ENCODE data around the gene TBC1D2B.

Gene TBC1D2B

DNA sequence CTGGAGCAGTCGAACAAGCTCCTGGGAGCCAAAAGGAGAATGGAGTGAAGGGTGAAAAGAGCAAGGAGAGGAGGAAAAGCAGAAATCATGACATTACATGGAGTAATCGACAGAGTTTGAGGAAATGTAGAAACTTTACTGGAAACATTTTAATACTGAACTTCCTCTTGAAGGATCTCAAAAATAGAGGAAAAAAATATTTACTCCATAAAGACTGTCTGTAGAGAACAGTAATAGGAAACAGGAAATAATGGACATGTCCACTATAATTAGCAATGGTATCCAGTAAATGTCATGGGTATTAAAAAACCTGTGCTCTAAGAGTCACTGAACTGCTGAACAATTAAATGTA lies 53.0 kb downstream of the TBC1D2B start:
- DNase-seq = no peak

DNA sequence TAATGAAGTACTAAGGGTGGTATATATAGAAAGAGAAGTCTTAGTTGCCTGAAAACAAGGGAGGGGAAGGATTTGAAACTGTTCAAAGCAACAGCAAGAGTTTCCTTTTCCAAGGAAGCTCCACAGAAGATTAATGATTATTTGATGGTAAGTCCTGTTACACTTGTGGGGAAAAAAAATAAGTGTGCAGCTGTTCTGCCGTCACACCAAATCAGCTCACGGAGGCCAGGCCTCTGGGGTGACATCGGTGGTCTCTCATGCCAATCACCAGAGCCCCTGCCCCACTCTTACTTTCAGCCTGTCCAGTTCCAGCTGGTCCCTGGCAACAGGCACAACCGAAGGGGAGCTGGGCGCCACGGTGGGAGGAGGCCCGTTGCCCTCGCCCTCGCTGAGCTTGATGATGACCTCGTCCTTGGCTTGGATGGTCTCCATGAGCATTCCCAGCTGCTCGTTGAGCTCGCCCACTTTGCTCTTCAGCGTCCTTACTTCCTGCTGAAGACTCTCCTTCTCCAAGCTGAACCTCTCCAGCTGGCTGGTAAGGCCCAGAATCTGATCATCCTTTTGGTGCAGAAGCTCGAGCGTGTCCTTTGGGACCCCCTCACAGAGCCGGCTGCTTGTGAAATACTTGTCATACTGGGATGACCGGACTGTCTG lies 53.5 kb downstream of the TBC1D2B start:
- no peak for DNase-seq

DNA sequence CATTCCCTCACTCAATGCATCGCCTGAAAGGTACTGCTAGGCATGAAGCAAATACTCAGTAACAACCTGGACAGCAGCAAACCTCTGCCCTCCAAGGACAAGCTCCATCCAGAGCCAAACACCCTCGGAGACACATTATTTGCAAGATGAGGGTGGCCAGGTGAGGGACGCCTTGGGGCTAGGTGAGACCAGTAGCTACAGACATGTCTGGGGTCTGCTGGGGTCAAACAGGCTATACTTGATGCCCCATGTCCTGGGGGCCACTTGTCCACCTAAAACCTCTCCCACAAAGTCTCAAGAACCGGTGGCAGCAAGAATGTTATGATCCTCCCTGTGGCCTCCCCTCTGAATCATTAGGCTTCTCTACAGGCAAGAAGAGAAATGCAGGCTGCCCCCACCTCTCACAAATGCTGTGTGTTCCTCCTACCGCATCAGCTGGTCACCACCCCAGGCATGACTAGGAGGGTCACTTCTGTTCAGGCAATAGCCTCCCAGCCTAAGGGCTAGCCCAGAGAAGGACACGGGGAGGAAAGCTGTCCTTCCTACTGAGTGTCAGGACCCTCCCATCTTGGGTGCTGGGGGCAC lies 54.3 kb downstream of the TBC1D2B start:
- no peak for DNase-seq

DNA sequence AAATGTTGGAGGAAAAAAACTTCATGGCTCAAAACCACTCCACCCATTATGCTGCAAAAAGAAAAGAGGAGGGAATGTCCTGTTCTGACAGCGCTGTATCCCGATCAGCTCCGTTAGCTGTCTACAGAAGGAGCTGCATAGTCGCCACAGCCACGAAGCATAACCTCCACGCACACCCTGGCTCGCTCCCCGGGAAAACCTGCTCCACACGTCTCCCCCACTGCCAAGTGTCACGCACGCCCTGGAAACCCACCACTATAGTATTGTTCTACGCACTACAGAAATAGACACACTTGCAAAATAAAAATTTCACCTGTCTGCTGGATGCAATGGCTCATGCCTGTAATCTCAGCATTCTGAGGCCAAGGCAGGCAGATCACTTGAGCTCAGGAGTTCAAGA lies 55.8 kb downstream of the TBC1D2B start:
- no peak for DNase-seq

DNA sequence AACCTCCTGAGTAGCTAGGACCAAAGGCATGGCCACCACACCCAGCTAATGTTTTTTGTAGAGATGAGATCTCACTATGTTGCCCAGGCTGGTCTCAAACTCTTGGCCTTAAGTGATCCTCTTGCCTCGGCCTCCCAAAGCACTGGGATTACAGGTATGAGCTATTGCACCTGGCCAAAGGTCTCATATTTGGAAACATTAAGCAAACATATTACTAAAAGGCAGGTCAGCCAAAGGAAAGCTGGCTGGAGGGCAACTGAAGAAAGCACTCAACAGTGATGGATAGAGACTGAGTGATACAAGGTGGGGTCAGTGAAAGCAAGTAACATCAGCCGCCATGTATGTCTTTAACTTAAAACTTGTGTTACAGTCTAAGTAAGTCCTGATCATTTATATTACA lies 57.5 kb downstream of the TBC1D2B start:
- DNase-seq = no peak

DNA sequence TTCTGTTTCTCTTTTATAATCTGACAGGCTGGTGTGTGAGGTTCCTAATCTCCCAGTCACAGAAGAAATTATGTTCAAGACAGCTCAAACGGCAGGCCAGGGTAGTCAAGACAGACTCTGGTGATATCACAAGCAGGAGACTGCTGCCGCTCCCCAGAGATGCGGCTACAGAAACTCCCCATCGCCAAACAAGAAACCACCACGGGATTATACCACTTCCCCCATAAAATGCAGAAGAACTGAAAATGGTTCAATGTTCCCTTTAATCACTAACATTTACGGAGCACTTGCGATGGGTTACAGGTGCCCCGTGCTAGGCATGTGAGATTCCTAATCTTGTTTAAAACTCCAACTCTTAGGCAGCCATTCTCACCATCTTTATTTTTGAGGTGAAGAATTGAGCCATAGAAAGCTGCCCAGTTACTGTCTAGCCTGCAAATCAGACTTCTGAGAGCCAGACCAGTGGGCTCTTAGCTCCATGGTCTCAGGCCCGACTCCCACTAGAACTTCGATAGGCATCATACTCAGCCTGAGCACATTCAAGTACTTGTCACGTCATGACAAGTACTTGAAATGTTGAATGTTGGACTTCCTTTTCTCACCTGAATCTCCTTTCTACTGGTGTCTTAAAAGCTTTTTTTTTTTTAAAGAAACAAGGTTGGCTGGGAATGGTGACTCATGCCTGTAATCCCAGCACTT lies 58.4 kb downstream of the TBC1D2B start:
- DNase-seq = no peak

DNA sequence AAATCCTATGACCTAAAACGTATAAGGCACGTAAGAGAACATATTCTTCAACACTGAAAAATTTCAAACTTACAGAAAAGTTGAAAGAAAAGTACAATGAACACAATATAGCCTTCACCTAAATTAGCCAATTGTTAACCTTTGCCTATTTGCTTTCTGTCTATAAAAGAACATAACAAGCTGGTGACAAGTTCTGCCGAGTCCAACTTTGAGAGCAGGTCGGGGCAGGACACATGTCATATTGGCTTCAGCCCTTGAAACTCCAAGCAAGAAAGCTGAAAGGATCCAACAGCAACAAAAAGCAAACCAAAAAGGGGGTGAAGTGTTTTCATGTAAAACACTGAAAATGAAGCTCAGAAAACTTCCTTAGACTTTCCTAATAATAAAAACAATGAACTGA lies 59.1 kb downstream of the TBC1D2B start:
- DNase-seq = no peak

DNA sequence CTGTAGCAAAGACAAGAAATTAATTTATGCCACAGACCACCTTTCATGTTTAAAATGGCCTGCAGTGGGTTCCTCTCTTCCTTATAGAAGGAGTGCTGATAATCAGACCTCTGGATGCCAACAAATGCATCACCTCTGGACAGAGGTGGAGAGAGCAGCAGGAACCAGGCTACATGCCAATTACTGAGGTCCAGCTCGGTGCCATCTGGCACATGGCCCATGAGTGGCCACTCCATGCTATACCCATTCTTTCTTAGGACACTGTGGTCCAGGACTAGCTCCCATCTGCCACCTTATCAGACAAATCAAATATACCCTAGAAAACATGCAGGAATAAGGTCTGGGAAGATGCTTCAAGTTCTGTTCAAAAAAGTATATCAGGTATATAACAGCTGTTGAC lies 60.7 kb downstream of the TBC1D2B start:
- DNase-seq = no peak

DNA sequence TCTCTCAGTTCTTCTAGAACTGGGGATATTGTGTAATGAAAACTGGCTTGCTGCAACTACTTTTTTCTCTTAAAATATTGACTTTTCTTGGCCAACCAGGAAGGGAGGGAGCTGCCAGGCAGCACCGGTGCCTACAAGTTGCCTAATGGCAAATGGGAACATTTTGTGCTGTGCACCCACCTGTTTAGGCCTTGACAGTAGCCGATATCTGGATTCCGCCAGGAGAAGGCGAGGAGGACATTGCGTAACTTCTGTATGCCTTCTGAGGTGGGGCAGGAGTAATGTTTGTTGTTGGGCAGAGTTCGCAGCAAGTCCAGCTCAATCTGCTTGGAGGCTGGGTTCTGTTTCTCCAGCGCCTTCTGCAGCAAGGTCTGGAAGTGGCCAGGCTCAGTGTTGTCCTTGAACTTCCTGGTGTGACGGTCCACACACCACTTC lies 64.9 kb downstream of the TBC1D2B start:
- DNase-seq = no peak

DNA sequence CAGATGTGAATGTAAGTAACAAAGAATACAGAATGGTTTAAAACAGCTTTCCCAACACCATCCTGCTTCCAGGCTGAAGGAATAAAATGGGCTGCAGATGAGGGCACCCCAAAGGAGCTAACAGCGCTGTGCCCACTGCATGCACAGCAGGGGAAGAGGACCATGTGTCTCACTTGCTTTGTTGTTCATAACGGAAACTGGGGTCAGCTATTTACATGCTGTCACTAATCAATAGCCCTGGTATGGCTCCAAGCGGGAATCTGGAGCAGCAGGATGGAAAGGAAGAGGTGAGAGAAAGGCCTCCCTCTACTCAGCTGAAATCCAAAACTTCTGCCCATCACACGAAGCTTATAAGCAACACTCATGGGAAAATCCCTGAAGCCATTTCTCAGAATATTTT lies 67.4 kb downstream of the TBC1D2B start:
- no peak for DNase-seq

DNA sequence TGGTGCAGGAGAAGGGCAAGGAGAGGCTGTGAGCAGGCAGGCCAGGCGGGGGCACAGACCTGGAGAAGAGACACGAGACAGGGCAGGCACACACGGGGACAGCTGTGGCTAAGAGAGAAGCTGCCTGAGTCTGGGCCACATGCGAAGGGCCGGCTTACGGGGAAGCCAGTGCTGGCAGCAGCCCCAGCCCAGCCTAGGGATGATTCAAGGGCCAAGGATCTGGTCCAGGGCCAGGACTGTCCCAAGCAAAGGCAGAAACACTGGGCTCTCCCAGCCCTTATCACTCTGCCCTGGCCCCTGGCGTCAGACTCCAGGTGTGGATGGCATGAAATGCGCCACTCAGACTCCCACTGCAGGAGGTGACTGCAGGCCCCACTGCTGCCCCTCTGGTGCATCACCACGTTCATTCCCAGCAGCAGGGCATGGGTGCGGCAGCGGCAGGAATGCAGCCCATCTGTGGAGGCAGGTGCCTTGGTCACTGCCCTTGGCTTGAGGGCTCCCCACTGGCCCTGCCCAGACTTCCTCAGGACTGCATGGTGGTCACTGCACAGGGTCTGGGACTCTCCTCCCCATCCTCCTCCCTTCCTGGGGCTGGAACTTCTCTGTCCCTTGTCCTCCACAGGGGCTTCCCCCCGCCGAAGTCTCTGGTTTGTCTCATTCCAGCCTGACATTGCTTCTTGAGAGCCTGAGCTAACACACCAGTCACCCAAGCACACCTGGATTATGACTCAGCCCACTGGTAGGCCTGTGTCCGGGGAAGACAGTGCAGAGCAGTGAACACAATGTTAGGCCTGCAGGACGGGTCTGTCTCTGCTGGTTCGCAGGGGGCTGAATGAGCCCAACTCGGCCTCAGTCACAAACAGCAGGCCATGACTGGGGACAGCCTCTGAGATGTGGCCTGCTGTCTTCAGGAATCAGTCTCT lies 69.3 kb downstream of the TBC1D2B start:
- no peak for DNase-seq

DNA sequence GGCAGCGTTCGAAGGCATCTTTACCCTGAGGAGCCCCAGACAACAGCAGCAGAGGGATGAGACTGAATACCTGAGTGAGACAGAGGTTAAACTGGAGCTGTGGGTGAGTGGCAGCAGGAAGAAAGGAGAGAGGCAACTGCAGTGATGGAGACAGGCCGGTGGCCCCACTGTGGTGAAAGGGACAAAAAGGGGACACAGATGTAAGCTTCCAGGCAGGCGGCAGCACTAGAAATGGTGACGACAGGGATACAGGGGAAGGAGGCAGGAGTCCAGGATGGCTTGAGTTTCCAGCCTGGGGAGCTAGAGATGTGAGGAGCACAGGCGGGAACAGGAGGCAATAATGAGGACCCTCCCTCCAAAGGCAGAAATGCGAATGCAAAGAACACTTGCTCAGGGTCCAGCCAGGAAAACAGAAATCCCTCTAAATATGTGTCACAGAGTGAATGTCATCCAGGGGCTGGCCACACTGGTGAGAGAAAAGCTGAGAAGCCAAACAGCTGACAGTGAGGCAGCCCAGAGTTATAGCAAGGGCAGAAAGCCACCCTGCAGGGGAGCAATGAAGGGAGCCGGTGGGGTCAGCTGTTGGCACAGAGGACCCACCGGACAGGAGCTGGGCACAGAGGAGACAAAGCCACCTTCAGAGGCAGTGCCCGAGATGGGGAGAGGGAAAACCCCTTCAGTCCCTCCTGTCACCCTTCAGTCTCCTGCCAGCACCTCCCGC lies 70.1 kb downstream of the TBC1D2B start:
- no peak for DNase-seq

DNA sequence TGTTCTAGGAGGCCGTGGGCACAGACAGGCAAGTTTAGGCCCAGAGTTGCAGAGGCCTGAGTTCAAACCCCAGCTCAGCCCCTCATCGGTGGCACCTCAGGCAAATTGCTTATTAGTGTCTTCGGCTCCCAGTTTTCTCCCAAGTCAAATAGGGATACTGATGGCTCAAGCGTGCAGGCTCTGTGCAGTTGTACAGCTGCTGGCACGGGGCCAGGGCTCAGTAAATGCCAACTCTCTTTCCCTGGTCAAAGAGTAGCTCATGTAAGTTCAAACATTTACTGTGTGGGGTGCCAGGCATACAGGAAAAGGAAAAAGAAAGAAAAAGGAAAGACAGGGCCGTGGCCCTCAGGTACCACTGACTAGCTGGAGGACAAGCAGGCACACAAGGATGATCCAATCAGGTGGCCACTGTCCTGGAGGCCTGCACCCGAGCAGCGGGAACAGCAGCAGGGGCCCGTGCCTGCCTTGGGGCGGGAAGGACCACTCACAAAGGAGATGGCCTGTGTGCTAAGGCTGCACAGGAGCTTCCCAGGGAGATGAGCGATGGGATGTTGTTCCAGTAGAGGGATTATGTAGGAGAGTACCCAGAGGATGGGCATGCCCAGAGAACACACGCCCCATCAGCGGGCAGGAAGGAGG lies 70.8 kb downstream of the TBC1D2B start:
- no peak for DNase-seq

DNA sequence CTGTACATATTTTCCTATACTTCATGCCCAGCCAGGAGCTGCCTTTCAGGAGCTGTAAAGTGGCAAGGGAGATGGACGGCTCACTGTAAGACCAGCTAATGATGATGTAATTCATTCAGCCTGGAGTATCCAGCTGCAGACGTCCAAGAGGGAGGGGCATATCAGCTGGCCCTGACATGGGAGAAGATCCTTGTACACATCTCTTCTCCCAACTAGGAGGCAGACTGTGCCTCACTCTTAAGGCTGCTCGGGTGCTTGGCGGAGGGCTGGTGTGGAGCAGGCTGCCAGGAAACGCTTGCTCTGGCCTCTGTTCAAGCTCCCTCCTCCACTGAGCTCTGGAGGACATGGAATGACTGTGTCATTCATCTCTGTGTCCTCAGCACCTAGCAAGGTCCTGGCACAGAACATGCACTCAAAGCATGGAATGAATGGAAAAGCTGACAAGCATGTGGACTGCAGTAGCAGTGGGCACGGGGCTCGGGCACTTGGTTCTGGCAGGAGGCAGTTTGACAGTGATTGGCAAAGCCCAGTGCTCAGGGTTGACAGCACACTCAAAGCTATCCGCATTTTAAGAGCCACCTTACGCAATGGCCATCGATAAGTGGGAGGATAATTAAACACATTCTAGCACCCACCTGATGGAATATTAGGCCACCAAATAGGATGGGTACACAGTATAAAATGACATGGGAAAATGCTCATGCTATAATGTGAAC lies 72.4 kb downstream of the TBC1D2B start:
- no peak for DNase-seq

DNA sequence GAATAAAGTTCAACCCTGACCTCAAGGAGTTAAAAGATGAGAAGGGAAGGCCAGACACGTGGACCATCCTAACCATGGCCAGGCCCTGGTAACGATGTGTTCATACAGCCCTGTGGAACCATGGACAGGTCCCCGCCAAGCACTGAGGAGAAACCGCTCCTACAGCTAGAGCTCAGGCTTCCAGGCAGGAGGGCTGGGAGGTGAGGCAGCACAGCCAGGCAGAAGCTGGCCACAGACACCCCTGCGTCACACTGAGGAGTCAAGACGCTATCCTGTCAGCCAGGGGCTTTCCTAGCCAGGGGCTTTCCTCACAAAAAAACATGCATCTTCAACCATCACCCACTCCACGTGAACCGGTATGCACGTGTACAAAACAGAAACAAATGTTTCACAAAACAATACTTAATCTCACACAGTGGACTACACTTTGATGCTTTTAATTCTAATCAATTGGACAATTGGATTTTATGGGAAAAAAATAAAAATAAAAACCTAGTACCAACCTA lies 73.2 kb downstream of the TBC1D2B start:
- DNase-seq = peak; percentile 21

DNA sequence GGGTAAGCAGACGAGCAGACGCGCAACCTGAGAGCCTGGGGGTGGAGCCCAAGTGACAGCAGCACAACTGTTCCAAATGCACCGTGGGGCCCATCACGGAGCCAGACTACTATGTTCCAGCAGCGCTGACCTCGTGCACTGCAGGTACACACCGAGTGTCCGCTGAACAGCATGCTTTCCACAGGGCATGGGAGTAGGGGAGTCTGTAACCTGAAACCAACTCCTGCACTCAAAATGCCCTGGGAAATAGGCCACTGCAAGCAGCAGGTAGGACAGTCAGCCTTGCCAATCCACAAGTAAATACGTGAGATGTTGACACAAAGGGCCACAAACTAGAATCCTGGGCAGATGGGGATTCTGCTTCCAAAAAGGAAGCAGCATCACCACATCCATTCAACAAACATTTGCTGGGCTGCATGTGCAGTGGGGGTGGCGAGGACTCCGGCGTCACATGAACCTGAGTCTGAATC lies 73.9 kb downstream of the TBC1D2B start:
- no peak for DNase-seq

DNA sequence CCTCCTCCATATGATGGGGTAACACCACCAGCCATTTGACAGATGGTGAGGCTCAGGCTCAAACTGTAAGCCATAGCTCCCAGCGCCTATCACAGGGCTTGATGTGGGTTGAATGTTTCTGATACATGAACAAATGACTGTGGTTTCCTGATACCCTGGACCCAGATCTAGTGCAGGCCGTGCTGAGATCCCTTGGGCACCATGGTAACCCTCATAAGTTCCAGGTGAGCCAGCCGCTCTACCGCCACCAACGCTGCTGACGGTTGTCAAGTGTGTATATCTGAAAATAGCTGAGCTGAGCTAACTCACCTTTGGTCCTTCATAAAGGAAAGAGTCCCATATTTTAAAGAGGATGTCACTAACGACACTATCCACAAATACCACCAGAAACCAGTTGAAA lies 74.5 kb downstream of the TBC1D2B start:
- DNase-seq = no peak

DNA sequence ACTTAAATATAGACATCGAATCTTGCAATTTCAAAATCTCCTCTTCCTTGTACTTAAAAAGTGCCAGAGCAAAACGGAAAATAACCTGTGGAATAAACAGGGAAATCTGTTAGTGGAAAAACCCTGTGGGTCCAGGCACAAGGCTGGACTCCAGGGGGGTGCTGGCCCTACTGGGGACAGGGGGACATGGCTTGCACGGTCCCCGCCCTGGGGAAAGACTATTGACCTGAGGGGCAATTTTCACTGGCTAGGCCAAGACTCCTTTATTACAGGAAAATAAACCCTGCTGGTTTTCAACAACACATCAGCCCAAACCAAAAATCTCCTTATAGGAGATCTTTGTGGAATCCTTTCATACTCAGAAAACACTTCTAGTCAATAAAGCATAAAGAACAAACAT lies 75.9 kb downstream of the TBC1D2B start:
- no peak for DNase-seq

DNA sequence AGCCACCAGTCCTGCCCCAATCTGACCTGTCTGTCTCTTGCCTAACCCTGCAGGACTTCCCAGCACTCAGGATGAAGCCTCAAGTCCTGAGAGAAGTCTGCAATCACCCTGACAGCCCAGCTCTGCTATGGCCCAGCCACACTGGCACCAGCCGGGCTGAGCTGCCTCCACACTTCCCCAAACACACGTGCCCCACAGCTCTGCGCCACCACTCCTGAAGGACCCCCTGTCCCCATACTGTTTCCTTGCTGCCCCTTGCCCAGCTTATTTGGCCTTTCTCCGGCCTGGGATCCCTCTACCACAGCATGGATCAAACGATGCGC lies 76.6 kb downstream of the TBC1D2B start:
- no peak for DNase-seq

DNA sequence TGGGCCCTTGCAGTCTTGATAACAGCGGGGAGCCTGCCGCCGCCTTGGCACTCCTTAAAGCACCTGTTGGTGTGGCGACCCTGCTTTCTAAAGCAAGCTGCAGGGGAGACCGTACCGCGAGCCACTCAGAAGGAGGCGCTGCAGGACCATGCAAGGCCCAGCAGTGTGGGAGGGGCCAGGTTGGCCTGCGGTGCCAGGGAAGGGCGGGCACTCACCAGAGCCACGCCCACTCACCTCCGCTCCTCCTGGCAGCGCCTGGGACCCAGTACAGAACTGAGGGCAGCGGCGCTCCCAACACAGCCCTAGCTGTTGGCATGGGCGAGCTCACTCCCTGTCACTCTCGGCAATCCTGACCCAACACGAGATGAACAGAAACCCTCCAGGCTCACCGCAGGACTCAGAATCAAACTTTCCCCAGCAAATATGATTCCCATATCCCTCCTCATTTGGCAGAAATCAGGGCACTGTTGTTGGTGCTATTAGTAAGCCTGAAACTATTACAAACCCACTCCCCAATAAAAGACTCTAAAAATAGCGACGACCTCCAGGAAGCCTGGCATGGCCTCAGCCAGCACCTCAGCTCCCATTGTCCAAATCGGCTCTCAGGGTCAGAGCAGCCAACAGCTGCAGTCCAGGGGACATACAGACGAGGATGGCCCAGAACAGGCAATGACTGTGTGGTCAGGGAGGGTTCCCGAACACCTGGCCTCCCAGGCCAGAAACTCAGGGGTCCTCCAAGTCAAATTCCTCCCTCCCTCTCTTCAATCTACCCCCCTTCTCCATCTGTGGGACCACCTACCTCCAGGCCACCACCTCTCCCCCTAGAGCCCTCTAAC lies 77.2 kb downstream of the TBC1D2B start:
- peak; percentile 86 for DNase-seq

DNA sequence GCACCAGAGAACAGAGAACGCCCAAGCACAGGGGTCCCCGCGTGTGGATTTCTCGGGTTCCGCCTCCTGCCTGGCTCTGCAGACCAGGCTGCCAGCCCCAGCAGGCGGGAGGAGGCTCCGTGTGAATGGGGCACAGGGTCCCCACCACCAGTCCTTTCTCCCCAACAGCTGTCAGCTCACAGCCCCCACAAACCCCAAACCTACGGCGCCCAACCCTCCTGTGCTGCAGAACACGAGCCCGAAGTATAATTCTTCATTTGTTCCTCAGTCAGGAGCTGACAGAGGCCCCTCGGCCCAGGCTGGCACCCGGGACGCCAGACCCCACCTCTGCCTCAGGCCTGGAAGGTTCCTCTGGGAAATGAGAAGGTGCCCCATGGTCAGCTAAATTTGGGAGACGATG lies 78.0 kb downstream of the TBC1D2B start:
- no peak for DNase-seq
